IPS-18a (cell line): ENCODE measurements around the gene SERPINA7.

Experiments used
- H3K27ac ChIP-seq: one replicate; pipeline ENCODE4 v1.5.1; 2013; ENCODE audit warnings: low read length
- H3K27me3 ChIP-seq: one replicate; pipeline ENCODE4 v1.6.1; 2013; ENCODE audit warnings: mild to moderate bottlenecking, low read length; ENCODE audit not compliant: control insufficient read depth, insufficient read depth
- H3K36me3 ChIP-seq: one replicate; pipeline ENCODE4 v1.6.1; 2013; ENCODE audit warnings: low read depth, low read length; ENCODE audit not compliant: control insufficient read depth
- H3K4me1 ChIP-seq: one replicate; pipeline ENCODE4 v1.6.1; 2013; ENCODE audit warnings: low read depth, low read length; ENCODE audit not compliant: control insufficient read depth
- H3K4me3 ChIP-seq: one replicate; pipeline ENCODE4 v1.5.1; 2013; ENCODE audit warnings: low read length
- H3K9ac ChIP-seq: one replicate; pipeline ENCODE4 v1.6.1; 2013; ENCODE audit warnings: mild to moderate bottlenecking, low read length, moderate library complexity
- H3K9me3 ChIP-seq: one replicate; pipeline ENCODE4 v1.6.1; 2013; ENCODE audit warnings: low read depth, low read length; ENCODE audit not compliant: control insufficient read depth

Gene SERPINA7

DNA sequence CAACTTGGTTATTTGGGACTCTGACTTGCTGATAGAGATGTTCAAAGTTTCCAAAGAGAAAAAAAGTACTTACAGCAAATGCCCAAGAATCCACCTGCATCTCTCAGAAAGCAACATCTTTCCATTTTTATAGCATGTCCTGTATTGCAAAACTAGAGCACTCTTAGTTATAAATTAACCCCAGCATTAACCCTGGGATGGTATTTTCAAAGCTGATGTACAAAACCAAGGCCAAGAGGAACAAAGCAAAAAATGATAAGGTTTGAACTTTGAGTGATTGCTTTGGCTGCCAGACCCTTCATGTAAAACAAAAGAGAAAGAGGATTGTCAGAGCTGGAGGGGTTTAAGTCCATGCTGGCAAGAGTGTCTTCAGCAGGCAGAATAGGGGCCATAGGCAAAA, at the start of gene SERPINA7:
SERPINA7 (minus strand) TSS at position 103 of the 400 bp plus-strand sequence. CDS start 1,669 bp downstream, outside the sequence.
- H3K27ac ChIP-seq: no peak within 1 kb of the TSS
- H3K9me3 ChIP-seq: no peaks in the 10 kb centered on the region
- H3K27me3 ChIP-seq: no peaks in the 10 kb centered on the region
- no peaks in the 10 kb centered on the region for H3K36me3 ChIP-seq
- no peak within 1 kb of the TSS for H3K9ac ChIP-seq
- no peak within 1 kb of the TSS for H3K4me3 ChIP-seq
- H3K4me1 ChIP-seq: no peaks in the 10 kb centered on the region

- no peak overlapping the region for H3K4me3 ChIP-seq
- H3K4me1 ChIP-seq: no peaks in the 10 kb centered on the region
- no peaks in the 10 kb centered on the region for H3K9me3 ChIP-seq
- no peaks in the 10 kb centered on the region for H3K36me3 ChIP-seq
- no peak overlapping the region for H3K9ac ChIP-seq
- H3K27ac ChIP-seq: no peak overlapping the region
- no peaks in the 10 kb centered on the region for H3K27me3 ChIP-seq
Observed at GRCh38 chrX:106069048-106069447, 30.5 kb upstream of the SERPINA7 start.

DNA sequence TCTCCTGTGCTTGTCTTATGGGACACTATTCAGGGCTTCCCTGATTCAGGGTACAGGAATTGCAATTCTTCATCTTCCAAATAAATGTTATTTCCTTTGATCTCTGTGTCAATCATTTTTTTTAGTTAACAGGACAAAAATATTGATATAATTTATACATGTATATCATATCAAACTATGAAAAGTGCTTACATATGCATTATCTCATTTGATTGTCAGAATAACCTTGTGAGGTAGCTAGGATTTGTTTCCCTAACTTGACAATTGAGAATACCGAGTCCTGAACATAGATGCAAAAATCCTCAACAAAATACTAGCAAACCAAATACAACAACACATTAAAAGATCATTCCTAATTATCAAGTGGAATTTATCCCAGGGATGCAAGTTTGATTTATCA, 11.5 kb upstream of the SERPINA7 start:
- Histone ChIP-seq H3K27ac (no peak overlapping the region), H3K9me3 (peaks cover 4% of the 10 kb centered on the region), H3K9ac (no peak overlapping the region), H3K4me3 (no peak overlapping the region), H3K27me3 (no peaks in the 10 kb centered on the region), H3K36me3 (no peaks in the 10 kb centered on the region), H3K4me1 (peaks cover 8% of the 10 kb centered on the region)

DNA sequence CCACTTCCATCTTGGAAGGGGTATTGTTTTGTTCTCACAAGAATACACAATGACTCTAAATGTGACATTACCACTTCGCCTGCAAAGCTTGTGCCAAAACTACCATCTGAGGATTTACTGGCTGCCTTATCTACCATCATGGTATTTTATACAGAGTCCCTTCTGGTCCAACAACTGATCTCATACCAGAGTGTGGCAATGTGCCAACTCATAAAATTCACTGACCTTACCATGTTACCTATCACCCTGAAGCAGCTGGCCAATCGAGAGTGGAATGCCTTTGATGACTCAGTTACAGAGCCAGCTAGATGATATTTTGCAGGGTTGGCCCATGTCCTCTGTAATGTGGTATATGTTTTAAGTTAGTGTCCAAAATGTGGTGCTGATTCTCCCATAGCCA, 3.8 kb upstream of the SERPINA7 start:
- Histone ChIP-seq H3K36me3 (no peaks in the 10 kb centered on the region), H3K4me3 (no peak overlapping the region), H3K4me1 (no peaks in the 10 kb centered on the region), H3K9me3 (no peaks in the 10 kb centered on the region), H3K27ac (no peak overlapping the region), H3K27me3 (no peaks in the 10 kb centered on the region), H3K9ac (no peak overlapping the region)

GRCh38 chrX:106040861-106041260, 2.3 kb upstream of the SERPINA7 start:
- no peaks in the 10 kb centered on the region for H3K4me1 ChIP-seq
- no peak overlapping the region for H3K9ac ChIP-seq
- no peak overlapping the region for H3K4me3 ChIP-seq
- H3K9me3 ChIP-seq: no peaks in the 10 kb centered on the region
- no peak overlapping the region for H3K27ac ChIP-seq
- H3K36me3 ChIP-seq: no peaks in the 10 kb centered on the region
- no peaks in the 10 kb centered on the region for H3K27me3 ChIP-seq

DNA sequence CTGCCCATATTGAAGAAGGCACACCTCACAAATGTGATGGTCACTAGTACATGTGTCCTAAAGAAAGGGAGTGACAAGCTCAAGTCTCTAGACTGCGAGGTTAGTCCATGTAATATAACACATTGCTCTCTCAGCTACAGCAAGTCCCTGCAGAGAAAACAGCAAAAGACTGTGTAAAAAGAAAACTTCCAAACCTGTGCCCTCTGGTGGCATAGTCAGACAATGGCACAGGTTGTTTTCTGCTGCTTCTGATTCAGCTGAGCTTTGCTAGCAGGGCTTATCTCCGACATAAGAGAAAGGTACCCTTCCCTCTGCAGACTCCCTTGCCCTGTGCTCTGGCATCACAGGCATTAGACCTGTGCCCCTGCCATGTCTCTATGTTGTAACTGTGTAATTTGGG, 1.4 kb upstream of the SERPINA7 start:
- Histone ChIP-seq H3K9ac (no peak overlapping the region), H3K4me3 (no peak overlapping the region), H3K4me1 (no peaks in the 10 kb centered on the region), H3K27ac (no peak overlapping the region), H3K27me3 (no peaks in the 10 kb centered on the region), H3K36me3 (no peaks in the 10 kb centered on the region), H3K9me3 (no peaks in the 10 kb centered on the region)

- Histone ChIP-seq H3K27me3 (no peaks in the 10 kb centered on the region), H3K9ac (no peak overlapping the region), H3K4me1 (no peaks in the 10 kb centered on the region), H3K4me3 (no peak overlapping the region), H3K36me3 (no peaks in the 10 kb centered on the region), H3K27ac (no peak overlapping the region), H3K9me3 (no peaks in the 10 kb centered on the region)
Observed at GRCh38 chrX:106037835-106038473, 573 bp downstream of the SERPINA7 start.

DNA sequence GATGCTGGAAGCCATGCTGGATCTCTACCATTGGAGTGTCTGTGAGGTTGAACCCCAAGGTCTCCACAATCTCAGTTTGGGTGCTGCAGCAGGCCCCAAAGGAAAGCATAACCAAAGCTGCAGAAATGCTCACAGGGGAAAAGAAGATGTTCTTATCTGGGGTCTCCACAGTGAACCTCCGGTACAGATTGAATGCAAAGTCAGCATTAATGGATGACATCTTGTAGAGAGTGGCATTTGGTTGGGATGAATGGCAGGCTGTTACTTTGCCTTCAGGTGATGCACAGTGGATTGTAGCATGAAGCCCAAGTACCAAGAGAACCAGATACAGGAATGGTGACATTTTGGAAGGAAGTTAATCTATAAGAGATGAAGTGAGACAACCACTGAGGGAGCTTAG, 1.8 kb downstream of the SERPINA7 start:
- no peaks in the 10 kb centered on the region for H3K4me1 ChIP-seq
- H3K27me3 ChIP-seq: no peaks in the 10 kb centered on the region
- H3K9ac ChIP-seq: no peak overlapping the region
- H3K9me3 ChIP-seq: no peaks in the 10 kb centered on the region
- H3K36me3 ChIP-seq: no peaks in the 10 kb centered on the region
- no peak overlapping the region for H3K27ac ChIP-seq
- H3K4me3 ChIP-seq: no peak overlapping the region

- H3K9me3 ChIP-seq: no peaks in the 10 kb centered on the region
- no peak overlapping the region for H3K27ac ChIP-seq
- H3K36me3 ChIP-seq: no peaks in the 10 kb centered on the region
- H3K27me3 ChIP-seq: no peaks in the 10 kb centered on the region
- H3K9ac ChIP-seq: no peak overlapping the region
- H3K4me1 ChIP-seq: no peaks in the 10 kb centered on the region
- no peak overlapping the region for H3K4me3 ChIP-seq
Observed at GRCh38 chrX:106035064-106035463, 3.5 kb downstream of the SERPINA7 start.

- no peaks in the 10 kb centered on the region for H3K36me3 ChIP-seq
- no peak overlapping the region for H3K27ac ChIP-seq
- no peak overlapping the region for H3K9ac ChIP-seq
- H3K9me3 ChIP-seq: no peaks in the 10 kb centered on the region
- no peak overlapping the region for H3K4me3 ChIP-seq
- no peaks in the 10 kb centered on the region for H3K27me3 ChIP-seq
- H3K4me1 ChIP-seq: no peaks in the 10 kb centered on the region
Observed at GRCh38 chrX:106023947-106024346, 14.6 kb downstream of the SERPINA7 start.

DNA sequence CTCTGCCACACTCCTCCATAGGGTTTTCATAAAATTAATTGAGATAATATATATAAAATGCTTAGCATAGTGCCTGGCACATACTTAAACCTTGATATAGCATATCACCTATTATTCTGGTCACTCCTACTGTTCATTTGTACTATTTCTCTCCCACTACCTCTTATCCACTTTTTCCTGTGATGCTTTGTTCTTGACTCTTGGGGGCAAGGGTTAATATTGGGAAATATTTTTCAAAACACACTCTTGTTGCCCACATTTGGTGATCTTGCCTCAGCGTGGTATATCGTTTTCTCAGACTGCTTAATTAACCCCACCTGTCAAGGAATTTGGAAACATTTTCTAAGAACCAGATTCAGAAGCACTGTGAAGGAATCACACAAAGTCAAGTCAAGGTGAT, 16.3 kb downstream of the SERPINA7 start:
- no peaks in the 10 kb centered on the region for H3K27me3 ChIP-seq
- H3K27ac ChIP-seq: no peak overlapping the region
- no peak overlapping the region for H3K4me3 ChIP-seq
- no peaks in the 10 kb centered on the region for H3K4me1 ChIP-seq
- H3K9ac ChIP-seq: no peak overlapping the region
- H3K36me3 ChIP-seq: no peaks in the 10 kb centered on the region
- H3K9me3 ChIP-seq: no peaks in the 10 kb centered on the region

DNA sequence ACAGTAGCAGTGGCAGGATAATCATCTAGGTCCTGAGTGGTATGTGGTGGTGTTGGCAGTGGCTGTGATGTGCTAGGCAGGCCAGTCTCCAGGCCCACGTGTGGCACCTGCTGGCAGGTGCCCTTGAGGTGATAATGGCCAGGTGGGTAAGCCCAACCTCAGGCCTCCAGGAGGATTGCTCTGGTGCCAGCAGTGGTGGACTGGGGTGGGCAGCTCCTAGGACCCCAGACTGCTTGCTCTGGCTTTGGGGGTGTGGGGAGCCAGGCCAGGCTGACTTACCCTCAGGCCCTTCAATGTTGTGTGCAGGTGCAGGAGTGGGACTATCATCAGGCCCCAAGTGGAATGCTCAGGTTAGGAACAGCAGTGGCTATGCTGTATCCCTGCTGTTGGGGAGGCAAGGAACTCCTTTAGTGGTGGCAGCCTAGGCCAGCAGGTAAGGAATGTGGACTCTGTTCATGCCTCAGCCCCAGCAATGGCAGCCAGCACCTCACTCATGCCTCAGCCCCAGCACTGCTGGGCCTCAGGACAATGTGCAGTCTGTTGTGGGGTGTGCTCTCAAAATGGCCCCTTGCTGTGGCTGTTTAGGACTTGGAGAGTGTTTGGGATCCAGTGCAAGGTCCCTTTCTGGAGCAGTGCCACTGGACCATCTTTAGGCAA, 24.3 kb downstream of the SERPINA7 start:
- no peaks in the 10 kb centered on the region for H3K27me3 ChIP-seq
- H3K4me1 ChIP-seq: no peaks in the 10 kb centered on the region
- H3K9ac ChIP-seq: no peak overlapping the region
- no peaks in the 10 kb centered on the region for H3K9me3 ChIP-seq
- H3K27ac ChIP-seq: no peak overlapping the region
- H3K36me3 ChIP-seq: no peaks in the 10 kb centered on the region
- H3K4me3 ChIP-seq: no peak overlapping the region
